Measurements from ENCODE around the gene CALR3. TPM values are rescaled to one million over a fixed set of nuclear protein-coding genes. Genes with fewer than 3 reads are reported as not detected.

The CALR3 gene
- polyA plus RNA-seq, 1 donor from 2014 or later = not detected

GRCh38 chr19:16441661-16442162 lies 54.3 kb downstream of the CALR3 start:
- no peaks in the 10 kb centered on the region for H3K36me3 ChIP-seq (ENCODE audit: insufficient read depth, low read length)
- no peak overlapping the region for H3K9ac ChIP-seq (ENCODE audit: low read length)
- no peaks in the 10 kb centered on the region for H3K9me2 ChIP-seq (ENCODE audit: insufficient read depth, low read length)
- no peaks in the 10 kb centered on the region for H3K9me3 ChIP-seq (ENCODE audit: low read length)
- no peak overlapping the region for H3K27ac ChIP-seq (ENCODE audit: low read length)
- no peak overlapping the region for H3K4me3 ChIP-seq (ENCODE audit: low read length)
- H2AFZ ChIP-seq (ENCODE audit: low read depth, low read length) = no peak overlapping the region
- no peak overlapping the region for H3K4me2 ChIP-seq (ENCODE audit: low read length)
- H3K79me2 ChIP-seq (replicated peaks; ENCODE audit: insufficient read depth, low read length) = peaks cover 27% of the 10 kb centered on the region
- peaks cover 8% of the 10 kb centered on the region for H4K20me1 ChIP-seq (ENCODE audit: insufficient read depth)
- no peaks in the 10 kb centered on the region for H3F3A ChIP-seq (ENCODE audit: insufficient read depth, low read length, poor library complexity, severe bottlenecking)
- H3K27me3 ChIP-seq (ENCODE audit: insufficient read depth, low read depth, low read length) = no peaks in the 10 kb centered on the region
- TF ChIP-seq MXI1 (conservative IDR thresholded peaks at IDR 0.05; ENCODE audit: poor library complexity, severe bottlenecking) = no peak
- TF ChIP-seq CTCF (IDR thresholded peaks at IDR 0.05; ENCODE audit: poor library complexity, severe bottlenecking) = peak; percentile 11

GRCh38 chr19:16436780-16437332 lies 59.1 kb downstream of the CALR3 start:
- Histone ChIP-seq H3K4me3 (ENCODE audit: low read length) (no peak overlapping the region), H3K27me3 (ENCODE audit: insufficient read depth, low read depth, low read length) (no peaks in the 10 kb centered on the region), H3K27ac (ENCODE audit: low read length) (no peak overlapping the region), H3K79me2 (replicated peaks; ENCODE audit: insufficient read depth, low read length) (no peaks in the 10 kb centered on the region), H3K9ac (ENCODE audit: low read length) (no peak overlapping the region), H2AFZ (ENCODE audit: low read depth, low read length) (no peak overlapping the region), H3K9me3 (ENCODE audit: low read length) (no peaks in the 10 kb centered on the region), H3K36me3 (ENCODE audit: insufficient read depth, low read length) (no peaks in the 10 kb centered on the region), H3K9me2 (ENCODE audit: insufficient read depth, low read length) (no peaks in the 10 kb centered on the region), H3F3A (ENCODE audit: insufficient read depth, low read length, poor library complexity, severe bottlenecking) (no peaks in the 10 kb centered on the region), H4K20me1 (ENCODE audit: insufficient read depth) (no peaks in the 10 kb centered on the region), H3K4me2 (ENCODE audit: low read length) (no peak overlapping the region)
- TF ChIP-seq POLR2AphosphoS5 (IDR thresholded peaks at IDR 0.05) (no peak), TAF1 (IDR thresholded peaks at IDR 0.05; ENCODE audit: low read depth) (no peak), MXI1 (conservative IDR thresholded peaks at IDR 0.05; ENCODE audit: poor library complexity, severe bottlenecking) (no peak), EZH2 (IDR thresholded peaks at IDR 0.05; ENCODE audit: borderline replicate concordance, insufficient read depth, low read length, poor library complexity, severe bottlenecking) (no peak), SMC3 (conservative IDR thresholded peaks at IDR 0.05; ENCODE audit: poor library complexity) (no peak), RAD21 (conservative IDR thresholded peaks at IDR 0.05) (no peak), REST (IDR thresholded peaks at IDR 0.05; ENCODE audit: borderline replicate concordance) (no peak), CTCF (IDR thresholded peaks at IDR 0.05; ENCODE audit: poor library complexity, severe bottlenecking) (no peak), EP300 (conservative IDR thresholded peaks at IDR 0.05; ENCODE audit: poor library complexity, severe bottlenecking) (no peak)

All from neural cell (in vitro differentiated cells).